SK-N-SH (cell line): ENCODE measurements around the gene SLC22A2. TPM values are rescaled to one million over a fixed set of nuclear protein-coding genes. Genes with fewer than 3 reads are reported as not detected.

ENCODE experiments used
- CTCF ChIA-PET: fragments of 300-600, 350-600 bp; formaldehyde crosslinking; extraction: SDS; loops from one replicate; lab custom pipeline; 2021; lab: Yijun Ruan, JAX
- POLR2A ChIA-PET: fragments of 350-600 bp; sonication (Branson Sonifier 250); formaldehyde crosslinking; extraction: SDS; loops from one replicate; lab custom pipeline; 2020; ENCODE audit warnings: antibody characterized with exemption, inconsistent platforms; lab: Yijun Ruan, JAX
- DNase-seq: peaks from one replicate; pipeline ENCODE4 v3.0.0; 2012
- H2AFZ ChIP-seq: fragments of 200-600 bp; sonication (generic); 2 replicates; pipeline ENCODE4 v1.8.1; 2016; ENCODE audit warnings: antibody characterized with exemption, mild to moderate bottlenecking, low read depth
- H3F3A ChIP-seq: fragments of 200-600 bp; sonication (generic); replicated peaks from 2 replicates; pipeline ENCODE3; 2016; ENCODE audit warnings: antibody characterized with exemption, mild to moderate bottlenecking; ENCODE audit not compliant: insufficient read depth
- H3K27ac ChIP-seq, 2 experiments: fragments of 200-500 bp in 1 of 2; fragments of 200-600 bp in 1 of 2; sonication (Bioruptor generic) in 1 of 2; sonication (generic), shearing (Covaris generic) in 1 of 2; 2 replicates each; pipeline versions ENCODE4 v1.5.1 to v1.6.1; 2014 to 2016; ENCODE audit warnings: low read depth in 2 of 2, inconsistent platforms in 1 of 2, low read length in 1 of 2, mild to moderate bottlenecking in 1 of 2, mixed read lengths in 1 of 2
- H3K27me3 ChIP-seq: fragments of 200-600 bp; sonication (generic), shearing (Covaris generic); 2 replicates; pipeline ENCODE4 v1.6.1; 2016; ENCODE audit warnings: mixed run types; ENCODE audit not compliant: insufficient read depth
- H3K36me3 ChIP-seq, 2 experiments: fragments of 200-500 bp in 1 of 2; fragments of 200-600 bp in 1 of 2; sonication (Bioruptor generic) in 1 of 2; sonication (generic) in 1 of 2; replicated peaks in 1 of 2; 2 replicates each; pipeline versions ENCODE3 to v1.5.1; 2014 to 2016; ENCODE audit warnings: low read length in 1 of 2, mild to moderate bottlenecking in 1 of 2; ENCODE audit not compliant: insufficient read depth in 2 of 2, control insufficient read depth in 1 of 2
- H3K4me1 ChIP-seq, 2 experiments: fragments of 200-500 bp in 1 of 2; fragments of 200-600 bp in 1 of 2; sonication (Bioruptor generic) in 1 of 2; sonication (generic), shearing (Covaris generic) in 1 of 2; 2 replicates each; pipeline versions ENCODE4 v1.5.1 to v1.6.1; 2014 to 2016; ENCODE audit warnings: low read depth in 1 of 2, low read length in 1 of 2, mixed run types in 1 of 2; ENCODE audit not compliant: insufficient read depth in 2 of 2, control insufficient read depth in 1 of 2
- H3K4me2 ChIP-seq: fragments of 200-600 bp; sonication (generic), shearing (Covaris generic); 2 replicates; pipeline ENCODE4 v1.6.1; 2017; ENCODE audit warnings: mixed run types
- H3K4me3 ChIP-seq, 2 experiments: fragments of 200-500 bp in 1 of 2; fragments of 200-600 bp in 1 of 2; sonication (Bioruptor generic) in 1 of 2; sonication (generic), shearing (Covaris generic) in 1 of 2; 2 replicates each; pipeline versions ENCODE4 v1.5.1 to v1.8.1; 2014 to 2016; ENCODE audit warnings: low read depth in 2 of 2, inconsistent platforms in 1 of 2, low read length in 1 of 2, mild to moderate bottlenecking in 1 of 2, mixed read lengths in 1 of 2, moderate library complexity in 1 of 2
- H3K79me2 ChIP-seq: fragments of 200-600 bp; sonication (generic); 2 replicates; pipeline ENCODE4 v1.8.1; 2017; ENCODE audit warnings: mild to moderate bottlenecking; ENCODE audit not compliant: insufficient read depth
- H3K9ac ChIP-seq: fragments of 200-600 bp; sonication (generic); 2 replicates; pipeline ENCODE4 v1.6.1; 2017; ENCODE audit warnings: mixed run types
- H3K9me2 ChIP-seq: fragments of 200-600 bp; sonication (generic); 2 replicates; pipeline ENCODE4 v1.6.1; 2017; ENCODE audit warnings: mixed run types
- H3K9me3 ChIP-seq: fragments of 200-600 bp; sonication (generic); 2 replicates; pipeline ENCODE4 v1.6.1; 2017; ENCODE audit warnings: mixed run types, mild to moderate bottlenecking, moderate library complexity
- H4K20me1 ChIP-seq: fragments of 200-600 bp; sonication (generic); 2 replicates; pipeline ENCODE4 v1.6.1; 2017; ENCODE audit warnings: mild to moderate bottlenecking, mixed run types; ENCODE audit not compliant: insufficient read depth
- ELF1 ChIP-seq: IDR thresholded peaks from 2 replicates; pipeline ENCODE4 v1.4.0; 2012
- EP300 ChIP-seq, 2 experiments: IDR thresholded peaks; 2 replicates each; pipeline versions ENCODE4 v1.4.0 to v1.6.1; 2012; ENCODE audit warnings: borderline replicate concordance in 1 of 2, low read depth in 1 of 2, low read length in 1 of 2
- FOSL2 ChIP-seq: IDR thresholded peaks from 2 replicates; pipeline ENCODE4 v1.4.0; 2012; ENCODE audit warnings: low read depth, mild to moderate bottlenecking, moderate library complexity, borderline replicate concordance
- FOXJ3 ChIP-seq: sonication (generic); formaldehyde crosslinking; IDR thresholded peaks from 2 replicates; pipeline ENCODE4 v1.5.1; 2020; ENCODE audit warnings: mild to moderate bottlenecking, missing genetic modification reagents
- FOXM1 ChIP-seq: IDR thresholded peaks from 2 replicates; pipeline ENCODE4 v1.4.0; 2012; ENCODE audit warnings: low read depth, mild to moderate bottlenecking
- GATA2 ChIP-seq: sonication (generic); formaldehyde crosslinking; IDR thresholded peaks from 2 replicates; pipeline ENCODE4 v1.5.0; 2020; ENCODE audit warnings: mild to moderate bottlenecking, missing genetic modification reagents
- IRF3 ChIP-seq: fragments of 150-350 bp; IDR thresholded peaks from 2 replicates; pipeline ENCODE4 v1.6.1; 2016; ENCODE audit warnings: mild to moderate bottlenecking, low read depth, low read length
- MAX ChIP-seq: IDR thresholded peaks from 2 replicates; pipeline ENCODE4 v1.4.0; 2012; ENCODE audit warnings: low read depth
- MEF2A ChIP-seq: IDR thresholded peaks from 2 replicates; pipeline ENCODE4 v1.4.0; 2012; ENCODE audit warnings: low read depth, borderline replicate concordance
- NFIC ChIP-seq: IDR thresholded peaks from 2 replicates; pipeline ENCODE4 v1.4.0; 2012; ENCODE audit warnings: borderline replicate concordance
- POLR2AphosphoS5 ChIP-seq: IDR thresholded peaks from 2 replicates; pipeline ENCODE4 v1.6.1; 2012; ENCODE audit warnings: low read depth, low read length
- RCOR1 ChIP-seq: fragments of 150-350 bp; IDR thresholded peaks from 2 replicates; pipeline ENCODE4 v1.6.1; 2017; ENCODE audit warnings: antibody characterized with exemption, low read length
- REST ChIP-seq: IDR thresholded peaks from 2 replicates; pipeline ENCODE4 v1.6.1; 2012; ENCODE audit warnings: mild to moderate bottlenecking, low read depth, low read length, moderate library complexity
- TEAD4 ChIP-seq: IDR thresholded peaks from 2 replicates; pipeline ENCODE4 v1.4.0; 2012; ENCODE audit warnings: mild to moderate bottlenecking, borderline replicate concordance; ENCODE audit not compliant: insufficient read depth
- USF1 ChIP-seq: IDR thresholded peaks from 2 replicates; pipeline ENCODE4 v1.4.0; 2012; ENCODE audit warnings: low read depth, borderline replicate concordance
- USF2 ChIP-seq: fragments of 150-350 bp; IDR thresholded peaks from 2 replicates; pipeline ENCODE4 v1.6.1; 2017; ENCODE audit warnings: antibody characterized with exemption, low read length, low read depth, borderline replicate concordance
- ZBTB33 ChIP-seq: IDR thresholded peaks from 2 replicates; pipeline ENCODE4 v1.4.0; 2012; ENCODE audit warnings: low read depth, borderline replicate concordance
- WGBS: methylation state at CpG from one replicate; pipeline ENCODE4 v1.1.6; 2017; ENCODE audit warnings: low lambda C conversion rate; 5-methylcytosine and 5-hydroxymethylcytosine counted together
- polyA plus RNA-seq, 3 experiments: library from polyadenylated mRNA; depleted of rRNA; stranded (reverse); fragments of >200 nt; gene quantifications; 2 replicates each; pipeline ENCODE4 v1.2.3, GENCODE V29; 2012

SLC22A2 gene
- polyA plus RNA-seq, 1 of the 3 experiments (the other 2 are of a cell fraction), result not detected

GRCh38 chr6:160217863-160218262 lies 40.8 kb downstream of the SLC22A2 start:
- Histone ChIP-seq H3K4me2 (no peak overlapping the region), H3K9ac (no peak overlapping the region), H3K79me2 (no peaks in the 10 kb centered on the region), H3K9me2 (no peaks in the 10 kb centered on the region), H3K36me3 (no peaks in the 10 kb centered on the region), H3K27ac (no peak overlapping the region), H3F3A (no peaks in the 10 kb centered on the region), H3K4me1 (no peaks in the 10 kb centered on the region), H3K9me3 (no peaks in the 10 kb centered on the region), H2AFZ (no peak overlapping the region), H4K20me1 (no peaks in the 10 kb centered on the region), H3K27me3 (no peaks in the 10 kb centered on the region), H3K4me3 (no peak overlapping the region)
- no peak for TF ChIP-seq FOSL2
- no peak for DNase-seq
- ChIA-PET POLR2A (no interaction called here), CTCF (no interaction called here)
- WGBS, result 10% methylated on average over 4 of the region's 4 CpGs

GRCh38 chr6:160217073-160217472 lies 41.5 kb downstream of the SLC22A2 start:
- no peaks in the 10 kb centered on the region for H4K20me1 ChIP-seq
- POLR2A ChIA-PET, result no interaction called here
- CTCF ChIA-PET, result no interaction called here

More at GRCh38 chr6:160217073-160217472, 41.5 kb downstream of the SLC22A2 start:
- Histone ChIP-seq H3K36me3 (no peaks in the 10 kb centered on the region), H3K9ac (no peak overlapping the region), H3F3A (no peaks in the 10 kb centered on the region), H3K27ac (no peak overlapping the region), H2AFZ (no peak overlapping the region), H3K27me3 (no peaks in the 10 kb centered on the region), H3K4me2 (no peak overlapping the region), H3K4me3 (no peak overlapping the region), H3K4me1 (no peaks in the 10 kb centered on the region), H3K9me2 (no peaks in the 10 kb centered on the region), H3K9me3 (no peaks in the 10 kb centered on the region), H3K79me2 (no peaks in the 10 kb centered on the region)
- no peak for DNase-seq
- WGBS, result 10% methylated on average over 1 of the region's 1 CpG
- TF ChIP-seq ELF1, result no peak
- no peak for TF ChIP-seq GATA2
- TF ChIP-seq REST, result no peak
- no peak for TF ChIP-seq IRF3
- TF ChIP-seq FOXM1, result no peak
- no peak for TF ChIP-seq ZBTB33
- TF ChIP-seq USF1, result no peak
- TF ChIP-seq EP300 (IDR thresholded peaks at IDR 0.05; ENCODE audit: borderline replicate concordance in 1 of 2, low read depth in 1 of 2, low read length in 1 of 2), result no peak
- no peak for TF ChIP-seq POLR2AphosphoS5
- no peak for TF ChIP-seq MEF2A
- TF ChIP-seq FOXJ3 (CRISPR knock-in tag), result no peak
- TF ChIP-seq MAX, result no peak
- TF ChIP-seq TEAD4, result no peak
- TF ChIP-seq RCOR1, result no peak
- TF ChIP-seq USF2, result no peak
- TF ChIP-seq NFIC, result no peak
